DOHH2 (cell line): ENCODE results near the gene ZNF561.

Experiments used
- CTCF ChIP-seq: fragments of 200-600 bp; sonication (generic); IDR thresholded peaks from one replicate; pipeline ENCODE4 v1.5.1; 2014; ENCODE audit warnings: antibody characterized with exemption, mild to moderate bottlenecking, low read depth, low read length; ENCODE audit not compliant: poor library complexity, severe bottlenecking
- EZH2phosphoT487 ChIP-seq: fragments of 200-600 bp; sonication (generic); IDR thresholded peaks from 2 replicates; pipeline ENCODE4 v1.6.1; 2017; ENCODE audit warnings: borderline replicate concordance, mild to moderate bottlenecking, antibody characterized with exemption, low read length, moderate library complexity, mixed read lengths

DNA sequence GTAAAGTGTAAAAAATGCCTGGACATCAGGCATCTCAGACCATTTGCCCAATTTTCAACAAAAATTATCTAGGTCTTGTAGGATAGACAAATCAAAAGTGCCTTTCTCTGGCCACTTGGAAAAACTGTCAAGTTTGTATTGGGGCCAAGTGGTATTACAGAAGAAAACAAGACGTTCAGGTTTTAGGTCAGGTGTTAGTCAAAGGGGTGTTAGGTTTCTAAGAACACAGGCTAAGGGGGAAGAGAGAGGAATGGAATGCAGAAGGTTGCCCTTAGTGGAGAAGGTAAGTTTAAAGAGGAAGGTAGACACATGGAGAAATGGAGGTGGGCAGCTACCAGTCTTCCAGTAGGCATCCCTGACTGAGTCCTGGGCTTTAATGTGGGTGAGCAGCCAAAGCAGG lies 19.9 kb upstream of the ZNF561 start:
- TF ChIP-seq CTCF (no peak), EZH2phosphoT487 (no peak)
